GM12865 (cell line): ENCODE results near the gene RABGAP1L.
"Not testable (repeated sequence)": the region's sequence is repeated elsewhere in the genome, so short reads cannot be mapped to it uniquely, and the experiment has no call there.

Experiments
- DNase-seq: peaks from one replicate; pipeline ENCODE4 v3.0.0; 2010; ENCODE audit warnings: low read depth
- H3K4me3 ChIP-seq: 2 replicates; pipeline ENCODE4 v1.5.1; 2011; ENCODE audit warnings: mild to moderate bottlenecking, low read depth, low read length, control low read depth
- TF ChIP-seq, protein P1 (sequence below): IDR thresholded peaks from 2 replicates; pipeline ENCODE4 v1.5.1; 2011; ENCODE audit warnings: low read length, control low read depth, low read depth, inconsistent platforms; ENCODE audit not compliant: insufficient read depth; ENCODE audit errors: missing control alignments

Gene RABGAP1L

DNA sequence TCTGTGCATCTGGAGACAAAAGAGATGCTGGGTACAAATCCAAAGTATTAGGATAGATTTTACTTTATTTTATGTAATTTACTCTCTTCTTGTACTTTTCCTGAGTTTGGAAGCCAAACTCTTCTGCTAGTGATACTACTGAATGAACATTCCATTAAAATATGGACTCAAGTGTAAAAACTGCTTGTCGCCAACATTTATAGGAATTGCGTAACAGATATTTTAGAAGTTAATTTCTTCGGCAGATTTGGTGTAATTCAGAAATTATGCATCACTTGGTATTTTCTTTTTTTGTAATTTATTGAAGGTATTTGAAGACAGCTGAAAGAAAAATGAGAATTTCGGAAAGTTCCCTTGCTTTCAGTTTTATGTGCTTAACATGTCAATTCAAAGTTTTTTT is 137.0 kb downstream of the RABGAP1L start:
- TF ChIP-seq, protein P1, sequence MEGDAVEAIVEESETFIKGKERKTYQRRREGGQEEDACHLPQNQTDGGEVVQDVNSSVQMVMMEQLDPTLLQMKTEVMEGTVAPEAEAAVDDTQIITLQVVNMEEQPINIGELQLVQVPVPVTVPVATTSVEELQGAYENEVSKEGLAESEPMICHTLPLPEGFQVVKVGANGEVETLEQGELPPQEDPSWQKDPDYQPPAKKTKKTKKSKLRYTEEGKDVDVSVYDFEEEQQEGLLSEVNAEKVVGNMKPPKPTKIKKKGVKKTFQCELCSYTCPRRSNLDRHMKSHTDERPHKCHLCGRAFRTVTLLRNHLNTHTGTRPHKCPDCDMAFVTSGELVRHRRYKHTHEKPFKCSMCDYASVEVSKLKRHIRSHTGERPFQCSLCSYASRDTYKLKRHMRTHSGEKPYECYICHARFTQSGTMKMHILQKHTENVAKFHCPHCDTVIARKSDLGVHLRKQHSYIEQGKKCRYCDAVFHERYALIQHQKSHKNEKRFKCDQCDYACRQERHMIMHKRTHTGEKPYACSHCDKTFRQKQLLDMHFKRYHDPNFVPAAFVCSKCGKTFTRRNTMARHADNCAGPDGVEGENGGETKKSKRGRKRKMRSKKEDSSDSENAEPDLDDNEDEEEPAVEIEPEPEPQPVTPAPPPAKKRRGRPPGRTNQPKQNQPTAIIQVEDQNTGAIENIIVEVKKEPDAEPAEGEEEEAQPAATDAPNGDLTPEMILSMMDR: no peak
- no peak overlapping the region for H3K4me3 ChIP-seq
- DNase-seq: no peak

DNA sequence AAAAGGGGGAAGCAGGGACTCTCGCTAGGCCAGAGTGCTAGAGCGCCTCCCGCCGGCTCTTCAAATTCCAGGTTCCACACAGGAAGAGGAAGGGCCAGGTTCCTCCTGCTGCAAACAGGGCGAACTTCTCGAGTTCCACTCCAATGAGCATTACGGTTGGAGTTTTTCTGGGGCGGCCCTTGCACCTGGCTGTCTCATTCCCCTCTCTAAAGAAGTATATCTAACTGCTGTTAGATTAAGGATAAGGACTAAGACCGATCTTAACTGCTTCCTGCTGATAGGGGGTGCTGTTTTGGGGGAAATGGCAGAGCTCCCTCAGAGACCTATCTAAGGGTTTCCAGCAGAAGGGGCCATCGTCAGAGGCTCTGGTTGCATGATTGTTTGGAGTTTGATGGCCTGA is 138.0 kb downstream of the RABGAP1L start:
- TF ChIP-seq, protein P1: no peak
- no peak for DNase-seq
- no peak overlapping the region for H3K4me3 ChIP-seq

DNA sequence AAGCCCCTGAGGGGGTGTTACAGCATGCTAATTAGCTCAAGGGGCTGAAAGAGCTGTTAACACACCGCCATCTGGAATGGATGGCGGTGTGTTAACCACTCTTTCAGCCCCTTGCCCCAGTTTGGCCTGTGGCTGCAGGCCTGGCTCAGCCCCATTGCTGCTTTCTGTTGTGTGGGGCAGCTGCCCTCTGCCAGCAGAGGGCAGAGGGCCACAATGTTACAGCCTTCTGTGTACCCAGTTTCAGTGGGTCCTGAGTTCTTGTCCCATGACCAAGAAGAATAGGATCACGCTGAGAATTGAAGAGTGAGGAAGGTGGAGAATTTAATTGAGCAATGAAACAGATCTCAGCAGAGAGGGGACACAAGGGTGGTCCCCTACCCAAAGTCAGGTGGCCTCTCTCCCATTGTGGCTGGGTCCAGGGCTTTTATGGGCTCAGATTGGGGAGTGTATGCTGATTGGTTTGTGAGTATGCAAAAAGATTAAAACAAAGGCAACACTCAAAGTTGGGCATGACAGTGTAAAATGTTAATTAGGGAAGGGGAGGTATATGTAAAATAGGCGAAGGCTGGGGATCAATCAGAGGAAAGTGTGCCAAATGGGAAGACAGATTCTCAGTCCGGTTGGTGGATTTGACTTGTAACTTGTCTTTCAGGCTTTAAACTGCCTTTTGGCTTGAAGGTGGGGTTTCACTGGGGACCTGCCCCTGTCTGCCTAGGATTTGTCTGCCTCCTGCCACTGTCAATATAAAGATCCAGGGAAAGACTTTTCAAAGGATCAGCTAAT is 142.2 kb downstream of the RABGAP1L start:
- H3K4me3 ChIP-seq: no peak overlapping the region
- TF ChIP-seq, protein P1: peak; percentile 1
- DNase-seq: no peak

DNA sequence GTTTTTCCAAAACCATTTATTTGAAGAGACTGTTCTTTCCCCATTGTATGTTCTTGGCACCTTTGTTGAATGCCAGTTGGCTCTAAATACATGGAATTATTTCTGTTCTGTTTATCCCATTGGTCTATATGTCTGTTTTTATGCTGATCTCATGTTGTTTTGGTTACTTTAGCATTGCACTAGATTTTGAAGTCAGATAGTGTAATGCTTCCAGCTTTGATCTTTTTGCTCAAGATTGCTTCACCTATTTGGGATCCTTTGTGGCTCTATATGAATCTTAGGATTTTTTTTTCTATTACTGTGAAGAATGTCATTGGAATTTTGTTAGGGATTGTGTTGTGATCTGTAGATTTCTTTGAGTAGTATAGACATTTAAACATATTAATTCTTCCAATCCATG is 149.3 kb downstream of the RABGAP1L start:
- DNase-seq: no peak
- TF ChIP-seq, protein P1: no peak
- H3K4me3 ChIP-seq: no peak overlapping the region

DNA sequence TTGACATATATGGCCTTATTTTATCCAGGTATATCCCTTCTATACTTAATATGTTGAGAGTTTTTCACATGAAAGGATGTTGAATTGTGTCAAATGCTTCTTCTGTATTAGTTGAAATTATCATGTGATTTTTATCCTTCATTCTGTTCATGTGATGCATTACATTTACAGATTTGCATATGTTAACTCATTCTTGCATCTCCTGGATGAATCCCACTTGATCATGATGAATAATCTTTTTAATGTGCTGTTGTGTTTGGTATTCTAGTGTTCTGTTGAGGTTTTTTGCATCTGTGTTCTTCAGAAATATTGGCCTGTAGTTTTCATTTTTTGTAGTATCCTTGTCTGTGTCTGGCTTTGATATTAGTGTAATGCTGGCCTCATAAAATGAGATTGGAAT is 150.2 kb downstream of the RABGAP1L start:
- H3K4me3 ChIP-seq: no peak overlapping the region
- TF ChIP-seq, protein P1: no peak
- DNase-seq: no peak

DNA sequence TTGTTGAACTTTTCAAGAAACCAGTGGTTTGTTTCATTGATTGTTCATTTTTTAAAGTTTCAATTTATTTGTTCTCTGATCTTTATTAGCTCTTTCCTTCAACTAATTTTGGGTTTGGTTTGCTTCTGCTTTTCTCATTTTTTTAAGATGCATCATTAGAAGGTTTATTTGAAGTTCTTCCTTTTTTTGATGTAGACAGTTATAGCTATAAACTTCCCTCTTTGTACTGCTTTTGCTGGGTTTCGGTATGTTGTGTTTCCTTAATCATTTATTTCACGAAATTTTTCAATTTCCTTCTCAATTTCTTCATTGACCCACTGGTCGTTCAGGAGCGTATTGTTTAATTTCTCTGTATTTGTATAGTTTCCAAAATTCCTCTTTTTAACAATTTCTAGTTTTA is 155.1 kb downstream of the RABGAP1L start:
- H3K4me3 ChIP-seq: no peak overlapping the region
- DNase-seq: no peak
- TF ChIP-seq, protein P1: no peak

DNA sequence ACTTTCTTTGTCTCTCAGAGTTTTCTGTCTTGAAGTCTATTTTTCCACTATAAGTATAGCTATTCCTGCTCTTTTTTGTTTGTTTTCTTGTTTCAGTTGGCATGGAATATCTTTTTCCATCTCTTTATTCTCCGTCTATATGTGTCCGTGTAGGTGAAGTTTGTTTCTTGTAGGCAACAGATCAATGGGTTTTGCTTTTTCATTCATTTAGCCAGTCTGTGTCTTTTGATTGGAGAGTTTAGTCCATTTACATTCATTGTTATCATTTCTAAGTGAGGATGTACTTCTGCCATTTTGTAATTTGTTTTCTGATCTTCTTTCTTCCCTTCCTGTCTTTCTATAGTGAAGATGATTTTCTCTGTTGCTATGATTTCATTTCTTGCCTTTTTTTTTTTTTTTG is 155.9 kb downstream of the RABGAP1L start:
- TF ChIP-seq, protein P1: no peak
- no peak for DNase-seq
- no peak overlapping the region for H3K4me3 ChIP-seq

DNA sequence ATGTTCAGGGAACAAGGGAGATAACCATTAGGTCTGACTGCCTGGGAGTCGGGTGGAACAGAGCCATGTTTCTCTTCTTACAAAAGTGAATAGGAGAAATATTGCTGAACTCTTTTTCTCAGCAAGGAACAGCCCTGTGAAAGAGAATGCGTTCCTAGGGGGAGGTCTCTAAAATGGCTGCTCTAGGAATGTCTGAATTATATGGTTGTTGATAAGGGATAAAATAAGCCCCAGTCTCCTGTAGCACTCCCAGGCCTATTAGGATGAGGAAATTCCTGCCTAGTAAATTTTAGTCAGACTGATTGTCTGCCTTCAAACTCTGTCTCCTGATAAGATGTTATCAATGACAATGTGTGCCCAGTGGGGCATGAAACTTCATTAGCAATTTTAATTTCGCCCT is 161.6 kb downstream of the RABGAP1L start:
- H3K4me3 ChIP-seq, DNase-seq: not testable (repeated sequence)
